Endothelial cell of umbilical vein (primary cell): ENCODE data around the gene ARHGEF33. TPM values are rescaled to one million over a fixed set of nuclear protein-coding genes. Genes with fewer than 3 reads are reported as not detected.

Source experiments
- BruUV-seq: library from RNA; stranded (reverse); fragments of 400-500 nt; replicated peaks from 2 replicates; lab custom pipeline; 2021; lab: Mats Ljungman, UMichigan
- CTCF ChIA-PET: fragments of 300-600, 350-600 bp; sonication (Branson Sonifier 250); formaldehyde crosslinking; loops from one replicate; lab custom pipeline; 2021; ENCODE audit warnings: antibody characterized with exemption, inconsistent platforms; lab: Charles Lee
- POLR2A ChIA-PET: fragments of 300-600, 350-600 bp; sonication (Branson Sonifier 250); formaldehyde crosslinking; loops from one replicate; lab custom pipeline; 2021; ENCODE audit warnings: antibody characterized with exemption, inconsistent platforms; lab: Charles Lee
- DNase-seq: peaks from one replicate; pipeline ENCODE4 v3.0.0-alpha.2; 2011; ENCODE audit warnings: low read depth, low spot score
- FAIRE-seq: peaks from 2 replicates; lab custom pipeline; 2011; peaks lifted over from hg19 to GRCh38; lab: Jason Lieb, UNC
- H2AFZ ChIP-seq: 2 replicates; pipeline ENCODE4 v1.6.0; 2012; ENCODE audit warnings: low read depth, low read length, control low read depth, inconsistent platforms
- H3K27ac ChIP-seq: 2 replicates; pipeline ENCODE4 v1.5.1; 2011; ENCODE audit warnings: low read depth, mild to moderate bottlenecking, control low read depth, low read length, moderate library complexity; ENCODE audit not compliant: insufficient read depth
- H3K27me3 ChIP-seq, 2 experiments: 2 replicates each; pipeline versions ENCODE4 v1.6.0 to v1.6.1; 2011; ENCODE audit warnings: low read length in 2 of 2, mixed read lengths in 1 of 2; ENCODE audit not compliant: control insufficient read depth in 2 of 2, insufficient read depth in 2 of 2
- H3K36me3 ChIP-seq, 2 experiments: 2 replicates in 1 of 2; 3 replicates in 1 of 2; pipeline ENCODE4 v1.5.1; 2011; ENCODE audit warnings: low read length in 2 of 2, mild to moderate bottlenecking in 1 of 2, moderate library complexity in 1 of 2; ENCODE audit not compliant: control insufficient read depth in 2 of 2, insufficient read depth in 2 of 2; ENCODE audit errors: extremely low read depth in 1 of 2
- H3K4me1 ChIP-seq: 3 replicates; pipeline ENCODE4 v1.5.1; 2011; ENCODE audit warnings: mild to moderate bottlenecking, low read length; ENCODE audit not compliant: control insufficient read depth, insufficient read depth; ENCODE audit errors: extremely low read depth
- H3K4me2 ChIP-seq: 2 replicates; pipeline ENCODE4 v1.6.1; 2011; ENCODE audit warnings: low read length, control low read depth, mixed read lengths; ENCODE audit not compliant: insufficient read depth
- H3K4me3 ChIP-seq, 3 experiments: fragments of 200-600 bp in 1 of 3; sonication (generic), shearing (Covaris generic) in 1 of 3; replicated peaks in 1 of 3; 2 replicates each; pipeline ENCODE4 v1.5.1; 2011 to 2016; ENCODE audit warnings: control low read depth in 3 of 3, low read length in 3 of 3, mild to moderate bottlenecking in 2 of 3, inconsistent platforms in 1 of 3, low read depth in 1 of 3, moderate library complexity in 1 of 3; ENCODE audit not compliant: insufficient read depth in 1 of 3
- H3K79me2 ChIP-seq: 2 replicates; pipeline ENCODE4 v1.6.0; 2012; ENCODE audit warnings: low read length, inconsistent platforms; ENCODE audit not compliant: control insufficient read depth, insufficient read depth
- H3K9ac ChIP-seq: replicated peaks from 2 replicates; pipeline ENCODE3; 2011; ENCODE audit warnings: low read length, control low read depth; ENCODE audit not compliant: insufficient read depth; ENCODE audit errors: extremely low read depth
- H3K9me1 ChIP-seq: replicated peaks from 3 replicates; pipeline ENCODE4 v1.6.0; 2011; ENCODE audit warnings: mild to moderate bottlenecking, low read length; ENCODE audit not compliant: control insufficient read depth, insufficient read depth; ENCODE audit errors: extremely low read depth
- H3K9me3 ChIP-seq: replicated peaks from 2 replicates; pipeline ENCODE4 v1.5.1; 2012; ENCODE audit warnings: low read length, inconsistent platforms; ENCODE audit not compliant: control insufficient read depth, insufficient read depth
- H4K20me1 ChIP-seq: replicated peaks from 2 replicates; pipeline ENCODE3; 2011; ENCODE audit warnings: mild to moderate bottlenecking, low read length; ENCODE audit not compliant: control insufficient read depth, insufficient read depth; ENCODE audit errors: extremely low read depth
- CTCF ChIP-seq, 2 donors: IDR thresholded peaks; 1 replicate in 1 of 2; 2 replicates in 1 of 2; pipeline ENCODE4 v1.5.1; 2011; ENCODE audit warnings: low read length in 2 of 2, mild to moderate bottlenecking in 2 of 2, moderate library complexity in 2 of 2, control low read depth in 1 of 2, inconsistent platforms in 1 of 2, low read depth in 1 of 2; ENCODE audit not compliant: insufficient read depth in 1 of 2; ENCODE audit errors: extremely low read depth in 1 of 2
- EZH2 ChIP-seq: IDR thresholded peaks from 2 replicates; pipeline ENCODE4 v1.6.1; 2012; ENCODE audit warnings: borderline replicate concordance, low read depth, mild to moderate bottlenecking, moderate library complexity, low read length, inconsistent platforms; ENCODE audit not compliant: severe bottlenecking
- FOS ChIP-seq: IDR thresholded peaks from 2 replicates; pipeline ENCODE4 v1.6.1; 2011; ENCODE audit warnings: mild to moderate bottlenecking, low read length, moderate library complexity, borderline replicate concordance; ENCODE audit not compliant: insufficient read depth
- GATA2 ChIP-seq: IDR thresholded peaks from 2 replicates; pipeline ENCODE4 v1.7.0; 2011; ENCODE audit warnings: low read depth, mild to moderate bottlenecking, moderate library complexity, mixed read lengths, low read length; ENCODE audit not compliant: insufficient read length, insufficient read depth
- JUN ChIP-seq: IDR thresholded peaks from 2 replicates; pipeline ENCODE4 v1.6.1; 2011; ENCODE audit warnings: borderline replicate concordance, low read depth; ENCODE audit not compliant: insufficient read length, insufficient read depth
- MYC ChIP-seq: IDR thresholded peaks from one replicate; pipeline ENCODE4 v1.6.1; 2011; ENCODE audit warnings: mild to moderate bottlenecking, low read depth, low read length
- POLR2A ChIP-seq: IDR thresholded peaks from 2 replicates; pipeline ENCODE4 v1.6.1; 2012; ENCODE audit warnings: low read depth, mild to moderate bottlenecking, control low read depth, low read length
- POLR2AphosphoS5 ChIP-seq: IDR thresholded peaks from 2 replicates; pipeline ENCODE4 v1.6.1; 2012; ENCODE audit warnings: low read depth, mild to moderate bottlenecking, control low read depth, low read length, moderate library complexity; ENCODE audit not compliant: insufficient read depth
- dilution Hi-C: fragments of 300-500 bp; cut with MboI; formaldehyde crosslinking; loops from one replicate; pipeline ENCODE4 v1.15.0; 2019; ENCODE audit warnings: low sequenced_read_pairs; ENCODE audit not compliant: extremely low pct_ligation_motif_present
- intact Hi-C: fragments of 100-400 bp; cut with micrococcal nuclease; formaldehyde crosslinking; loops from one replicate; pipeline ENCODE4 v1.10.0; 2022
- polyA plus RNA-seq, 4 experiments: library from polyadenylated mRNA; depleted of rRNA in 3 of 4; stranded (reverse) in 3 of 4; unstranded in 1 of 4; fragments of >200 nt; gene quantifications; 2 replicates each; pipeline versions ENCODE4 v1.2.1 to v1.2.3, GENCODE V29; 2011 to 2012; ENCODE audit warnings: missing spikeins in 1 of 4
- total RNA-seq: library from RNA; stranded (reverse); gene quantifications from 2 replicates; pipeline ENCODE4 v1.2.3, GENCODE V29; 2021
- TF ChIP-seq, protein P1 (sequence below): IDR thresholded peaks from 2 replicates; pipeline ENCODE4 v1.6.1; 2011; ENCODE audit not compliant: insufficient read depth, insufficient read length

Gene ARHGEF33
- total and polyA plus RNA-seq, 2 donors (not counting 3 experiments of a cell fraction or from before 2014, with no cell fraction given): 0.15 to 0.18 TPM

GRCh38 chr2:38889045-38889444 is 630 bp upstream of the ARHGEF33 start:
- Histone ChIP-seq H3K4me1 (no peaks in the 10 kb centered on the region), H3K27ac (no peak overlapping the region), H3K4me2 (no peak overlapping the region), H2AFZ (no peak overlapping the region), H3K4me3 (no peak overlapping the region), H3K9me3 (no peaks in the 10 kb centered on the region), H3K9me1 (no peaks in the 10 kb centered on the region), H4K20me1 (no peaks in the 10 kb centered on the region), H3K79me2 (no peaks in the 10 kb centered on the region), H3K27me3 (no peaks in the 10 kb centered on the region), H3K9ac (no peak overlapping the region), H3K36me3 (no peaks in the 10 kb centered on the region)
- no TSS peak for BruUV-seq
- dilution Hi-C loops (no loop called here), intact Hi-C loops (no loop called here)
- no peak for DNase-seq
- no peak for FAIRE-seq
- POLR2A ChIA-PET: no interaction called here
- TF ChIP-seq POLR2AphosphoS5 (no peak), CTCF (IDR thresholded peaks at IDR 0.05; ENCODE audit: extremely low read depth in 1 of 2, insufficient read depth in 1 of 2, low read depth in 1 of 2, low read length in 2 of 2) (no peak), GATA2 (no peak), EZH2 (no peak)
- CTCF ChIA-PET: no interaction called here

DNA sequence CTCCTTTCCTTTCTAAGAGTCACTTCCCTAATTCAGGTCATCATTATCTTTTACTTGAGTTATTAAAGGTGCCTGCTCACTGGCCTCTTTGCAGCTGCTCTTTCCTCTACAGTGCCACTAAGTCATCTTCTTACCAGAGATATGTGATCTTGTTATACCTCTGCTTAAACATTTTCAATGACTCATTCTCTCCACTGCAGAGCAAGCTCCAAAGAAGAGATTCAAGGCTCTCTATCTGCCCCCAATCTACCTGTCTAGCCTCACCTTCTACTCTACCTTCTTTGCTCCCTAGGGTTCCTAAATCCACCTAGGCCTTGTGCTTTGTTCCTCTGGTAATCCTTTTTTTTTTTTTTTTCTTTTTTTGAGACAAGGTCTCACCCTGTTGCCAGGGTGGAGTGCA is 3.1 kb downstream of the ARHGEF33 start:
- Histone ChIP-seq H3K27ac (no peak overlapping the region), H3K79me2 (no peaks in the 10 kb centered on the region), H3K4me2 (no peak overlapping the region), H3K36me3 (no peaks in the 10 kb centered on the region), H2AFZ (no peak overlapping the region), H4K20me1 (no peaks in the 10 kb centered on the region), H3K9ac (no peak overlapping the region), H3K27me3 (no peaks in the 10 kb centered on the region), H3K4me3 (no peak overlapping the region), H3K9me3 (no peaks in the 10 kb centered on the region), H3K9me1 (no peaks in the 10 kb centered on the region), H3K4me1 (no peaks in the 10 kb centered on the region)
- ChIA-PET CTCF (no interaction called here), POLR2A (no interaction called here)
- FAIRE-seq (no peak), DNase-seq (no peak)
- TF ChIP-seq MYC (no peak), FOS (no peak), POLR2A (no peak), GATA2 (no peak), EZH2 (no peak), CTCF (IDR thresholded peaks at IDR 0.05; ENCODE audit: extremely low read depth in 1 of 2, insufficient read depth in 1 of 2, low read depth in 1 of 2, low read length in 2 of 2) (no peak), POLR2AphosphoS5 (no peak), JUN (no peak)
- TF ChIP-seq, protein P1, sequence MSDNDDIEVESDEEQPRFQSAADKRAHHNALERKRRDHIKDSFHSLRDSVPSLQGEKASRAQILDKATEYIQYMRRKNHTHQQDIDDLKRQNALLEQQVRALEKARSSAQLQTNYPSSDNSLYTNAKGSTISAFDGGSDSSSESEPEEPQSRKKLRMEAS: no peak
- dilution Hi-C loops: no loop called here
- no TSS peak for BruUV-seq
- intact Hi-C loops: no loop called here
